ENCODE data around the gene IGF1R. TPM values are rescaled to one million over a fixed set of nuclear protein-coding genes. Genes with fewer than 3 reads are reported as not detected.

IGF1R gene
- total RNA-seq, 1 donor from 2014 or later = 97.7 TPM

DNA sequence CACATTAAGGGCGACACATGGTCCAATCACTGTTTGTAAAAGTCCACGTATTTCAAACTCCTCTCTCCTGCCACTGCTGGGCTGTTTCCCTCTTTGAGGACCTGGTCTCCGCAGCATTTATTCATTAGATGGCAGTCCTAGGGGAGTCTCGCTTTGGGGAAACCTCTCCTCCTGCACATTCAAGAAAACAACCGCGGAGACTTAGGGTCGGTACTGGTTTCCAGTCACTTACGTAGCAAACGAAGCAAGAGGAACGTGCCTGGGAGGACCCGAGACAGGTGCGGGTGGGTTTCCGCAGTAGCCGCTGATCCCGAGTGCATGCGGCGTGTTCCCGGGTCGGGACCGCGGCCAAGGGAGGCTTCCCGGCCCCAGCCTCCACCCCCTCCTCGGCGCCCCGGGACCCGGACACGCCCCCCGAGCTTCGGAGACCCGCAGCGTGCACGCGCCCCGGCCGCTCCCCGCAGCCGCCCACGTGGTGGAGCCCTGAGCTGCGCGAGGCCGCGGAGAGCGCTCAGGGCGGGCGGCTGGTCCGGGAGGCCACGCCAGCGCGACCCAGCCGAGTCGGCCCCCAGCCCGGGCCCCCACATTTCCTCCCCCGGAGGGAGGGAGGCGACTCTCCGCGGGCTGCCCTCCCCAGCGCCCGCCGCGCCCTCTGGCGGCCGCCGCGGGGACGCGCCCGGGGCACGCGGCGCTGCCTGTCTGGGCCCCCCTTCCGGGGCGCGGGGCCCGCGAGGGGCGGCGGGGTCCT lies 1.1 kb upstream of the IGF1R start:
- DNase-seq (ENCODE audit: extremely low spot score in 2 of 2) = no peak
- Histone ChIP-seq H3K4me1 (peaks cover 6% of the 10 kb centered on the region), H3K9me3 (no peaks in the 10 kb centered on the region), H3K36me3 (no peaks in the 10 kb centered on the region), H3K4me3 (peak overlapping the region; percentile 71 to 82), H3K27ac (peak overlapping the region; percentile 95), H3K27me3 (no peaks in the 10 kb centered on the region)
- TF ChIP-seq POLR2A (IDR thresholded peaks at IDR 0.05) (peak in 1 of 2 donors; percentile 6), CTCF (IDR thresholded peaks at IDR 0.05) (peak in 2 of 3 experiments; percentile 11 to 32), POLR2AphosphoS5 (IDR thresholded peaks at IDR 0.05; ENCODE audit: insufficient read depth in 1 of 2, low read depth in 1 of 2) (peak; percentile 5 to 10)
- intact Hi-C loops (cut with DNase I) = loop anchor here (10.0 kb wide), 1 partner anchor 438 kb away; no protein-coding TSS in a partner anchor

DNA sequence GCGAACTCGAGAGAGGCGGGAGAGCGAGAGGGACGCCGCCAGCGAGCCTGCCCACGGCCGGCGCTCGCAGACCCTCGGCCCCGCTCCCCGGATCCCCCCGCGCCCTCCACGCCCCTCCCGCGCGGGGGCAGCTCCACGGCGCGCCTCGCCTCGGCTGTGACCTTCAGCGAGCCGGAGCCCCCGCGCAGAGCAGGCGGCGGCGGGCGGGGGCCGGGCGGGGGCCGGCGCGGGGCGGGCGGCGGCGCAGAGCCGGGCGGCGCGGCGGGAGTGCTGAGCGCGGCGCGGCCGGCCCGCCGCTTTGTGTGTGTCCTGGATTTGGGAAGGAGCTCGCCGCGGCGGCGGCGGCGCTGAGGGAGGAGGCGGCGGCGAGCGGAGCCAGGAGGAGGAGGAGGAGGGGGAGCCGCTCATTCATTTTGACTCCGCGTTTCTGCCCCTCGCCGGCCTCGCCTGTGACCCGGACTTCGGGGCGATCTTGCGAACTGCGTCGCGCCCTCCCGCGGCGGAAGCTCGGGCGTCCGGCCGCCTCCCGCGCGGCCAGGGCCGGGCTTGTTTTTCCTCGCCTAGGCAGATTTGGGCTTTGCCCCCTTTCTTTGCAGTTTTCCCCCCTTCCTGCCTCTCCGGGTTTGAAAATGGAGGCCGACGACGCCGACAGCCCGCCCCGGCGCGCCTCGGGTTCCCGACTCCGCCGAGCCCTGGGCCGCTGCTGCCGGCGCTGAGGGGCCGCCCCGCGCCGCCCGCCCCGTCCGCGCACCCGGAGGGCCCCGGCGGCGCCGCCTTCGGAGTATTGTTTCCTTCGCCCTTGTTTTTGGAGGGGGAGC lies 524 bp downstream of the IGF1R start:
- peak overlapping the region; percentile 95 for H3K27ac ChIP-seq
- no peaks in the 10 kb centered on the region for H3K27me3 ChIP-seq
- intact Hi-C loops (cut with DNase I) = loop anchor here (10.0 kb wide), 1 partner anchor 436 kb away; no protein-coding TSS in a partner anchor
- no peaks in the 10 kb centered on the region for H3K9me3 ChIP-seq
- peak overlapping the region; percentile 71 to 82 for H3K4me3 ChIP-seq
- no peak for TF ChIP-seq POLR2A (IDR thresholded peaks at IDR 0.05)
- TF ChIP-seq POLR2AphosphoS5 (IDR thresholded peaks at IDR 0.05; ENCODE audit: insufficient read depth in 1 of 2, low read depth in 1 of 2) = no peak
- TF ChIP-seq CTCF (IDR thresholded peaks at IDR 0.05) = no peak
- no peaks in the 10 kb centered on the region for H3K36me3 ChIP-seq
- H3K4me1 ChIP-seq = peaks cover 19% of the 10 kb centered on the region
- DNase-seq (ENCODE audit: extremely low spot score in 2 of 2) = no peak

GRCh38 chr15:98649472-98650416 lies 1.4 kb downstream of the IGF1R start:
- Histone ChIP-seq H3K36me3 (no peaks in the 10 kb centered on the region), H3K4me1 (peaks cover 27% of the 10 kb centered on the region), H3K27me3 (no peaks in the 10 kb centered on the region), H3K27ac (peak overlapping the region; percentile 95), H3K9me3 (no peaks in the 10 kb centered on the region), H3K4me3 (peak overlapping the region; percentile 71 to 82)
- DNase-seq (ENCODE audit: extremely low spot score in 2 of 2) = no peak
- TF ChIP-seq POLR2A (IDR thresholded peaks at IDR 0.05) (no peak), CTCF (IDR thresholded peaks at IDR 0.05) (no peak), POLR2AphosphoS5 (IDR thresholded peaks at IDR 0.05; ENCODE audit: insufficient read depth in 1 of 2, low read depth in 1 of 2) (no peak)
- intact Hi-C loops (cut with DNase I) = loop anchor here (1.0 to 10.0 kb wide), 4 partner anchors 125 to 435 kb away; no protein-coding TSS in a partner anchor

GRCh38 chr15:98650417-98651035 lies 2.2 kb downstream of the IGF1R start:
- Histone ChIP-seq H3K4me1 (peaks cover 33% of the 10 kb centered on the region), H3K36me3 (no peaks in the 10 kb centered on the region), H3K9me3 (no peaks in the 10 kb centered on the region), H3K27ac (peak overlapping the region; percentile 95), H3K27me3 (no peaks in the 10 kb centered on the region), H3K4me3 (peak overlapping the region; percentile 71 to 82)
- intact Hi-C loops (cut with DNase I) = loop anchor here (1.0 to 10.0 kb wide), 3 partner anchors 126 to 404 kb away; no protein-coding TSS in a partner anchor
- TF ChIP-seq POLR2AphosphoS5 (IDR thresholded peaks at IDR 0.05; ENCODE audit: insufficient read depth in 1 of 2, low read depth in 1 of 2) (peak in 1 of 2 donors; percentile 55), POLR2A (IDR thresholded peaks at IDR 0.05) (peak in 1 of 2 donors; percentile 21), CTCF (IDR thresholded peaks at IDR 0.05) (no peak)
- DNase-seq (ENCODE audit: extremely low spot score in 2 of 2) = no peak
